Measurements from ENCODE around the gene GRPR. TPM values are rescaled to one million over a fixed set of nuclear protein-coding genes. Genes with fewer than 3 reads are reported as not detected.

Gene GRPR
- total RNA-seq (2014; rRNA removed; shearing (Covaris generic); ENCODE audit: low replicate concordance) = 0.45 TPM in 1 of 2 replicates, not detected in the other

DNA sequence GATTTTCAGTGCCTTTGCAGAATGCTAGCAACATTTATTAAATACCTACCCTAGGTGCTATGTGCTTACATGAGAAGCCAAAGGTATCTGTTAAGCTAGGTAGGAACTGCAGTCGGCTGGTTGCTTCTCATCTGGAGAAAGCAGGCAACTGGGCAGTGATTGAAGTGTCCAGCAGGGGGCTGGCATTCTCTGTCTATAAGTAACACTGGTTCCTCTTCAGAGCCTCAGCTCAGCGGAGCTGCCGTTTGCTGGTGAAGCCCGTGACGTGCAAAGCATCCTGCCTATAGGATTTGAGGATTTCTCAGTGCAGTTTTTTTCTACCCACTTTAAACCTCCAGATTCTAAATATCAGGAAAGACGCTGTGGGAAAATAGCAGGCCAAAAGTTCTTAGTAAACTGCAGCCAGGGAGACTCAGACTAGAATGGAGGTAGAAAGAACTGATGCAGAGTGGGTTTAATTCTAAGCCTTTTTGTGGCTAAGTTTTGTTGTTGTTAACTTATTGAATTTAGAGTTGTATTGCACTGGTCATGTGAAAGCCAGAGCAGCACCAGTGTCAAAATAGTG, at the start of gene GRPR:
Gene GRPR, plus strand, starts transcription at position 344 of the 565 bp plus-strand sequence. CDS start 389 bp downstream, outside the sequence.
- H3K4me1 ChIP-seq (ENCODE audit: low read length) = peaks cover 39% of the 10 kb centered on the region
- no peak within 1 kb of the TSS for H2AFZ ChIP-seq (ENCODE audit: low read length)
- DNase-seq = peak; percentile 95
- no peaks in the 10 kb centered on the region for H3K79me2 ChIP-seq (ENCODE audit: low read length)
- H3K4me2 ChIP-seq (ENCODE audit: low read depth, low read length, poor library complexity, severe bottlenecking) = no peak within 1 kb of the TSS
- no peaks in the 10 kb centered on the region for H3K36me3 ChIP-seq (ENCODE audit: insufficient read depth, low read length)
- no peak within 1 kb of the TSS for H3K9ac ChIP-seq (ENCODE audit: low read length)
- no peaks in the 10 kb centered on the region for H4K20me1 ChIP-seq (ENCODE audit: insufficient read depth, low read depth, low read length)
- H3K9me3 ChIP-seq (ENCODE audit: low read length) = no peaks in the 10 kb centered on the region
- H3K27ac ChIP-seq (ENCODE audit: low read length) = no peak within 1 kb of the TSS
- no peaks in the 10 kb centered on the region for H3K27me3 ChIP-seq (ENCODE audit: low read length)
- no peaks in the 10 kb centered on the region for H3K9me2 ChIP-seq (replicated peaks; ENCODE audit: insufficient read depth, low read length)
- no peak within 1 kb of the TSS for H3K4me3 ChIP-seq (ENCODE audit: low read length)

- Histone ChIP-seq H3K79me2 (ENCODE audit: low read length) (no peaks in the 10 kb centered on the region), H2AFZ (ENCODE audit: low read length) (no peak overlapping the region), H3K27ac (ENCODE audit: low read length) (no peak overlapping the region), H3K4me1 (ENCODE audit: low read length) (no peaks in the 10 kb centered on the region), H4K20me1 (ENCODE audit: insufficient read depth, low read depth, low read length) (no peaks in the 10 kb centered on the region), H3K27me3 (ENCODE audit: low read length) (no peaks in the 10 kb centered on the region), H3K9ac (ENCODE audit: low read length) (no peak overlapping the region), H3K4me3 (ENCODE audit: low read length) (no peak overlapping the region), H3K9me3 (ENCODE audit: low read length) (no peaks in the 10 kb centered on the region), H3K9me2 (replicated peaks; ENCODE audit: insufficient read depth, low read length) (no peaks in the 10 kb centered on the region), H3K36me3 (ENCODE audit: insufficient read depth, low read length) (no peaks in the 10 kb centered on the region), H3K4me2 (ENCODE audit: low read depth, low read length, poor library complexity, severe bottlenecking) (no peak overlapping the region)
- DNase-seq = no peak
Measured at GRCh38 chrX:16075087-16075486, 48.3 kb upstream of the GRPR start.

GRCh38 chrX:16076834-16077233, 46.5 kb upstream of the GRPR start:
- Histone ChIP-seq H3K36me3 (ENCODE audit: insufficient read depth, low read length) (no peaks in the 10 kb centered on the region), H3K4me1 (ENCODE audit: low read length) (no peaks in the 10 kb centered on the region), H3K9ac (ENCODE audit: low read length) (no peak overlapping the region), H3K4me2 (ENCODE audit: low read depth, low read length, poor library complexity, severe bottlenecking) (no peak overlapping the region), H2AFZ (ENCODE audit: low read length) (no peak overlapping the region), H3K27ac (ENCODE audit: low read length) (no peak overlapping the region), H4K20me1 (ENCODE audit: insufficient read depth, low read depth, low read length) (no peaks in the 10 kb centered on the region), H3K79me2 (ENCODE audit: low read length) (no peaks in the 10 kb centered on the region), H3K9me2 (replicated peaks; ENCODE audit: insufficient read depth, low read length) (no peaks in the 10 kb centered on the region), H3K9me3 (ENCODE audit: low read length) (no peaks in the 10 kb centered on the region), H3K27me3 (ENCODE audit: low read length) (no peaks in the 10 kb centered on the region), H3K4me3 (ENCODE audit: low read length) (no peak overlapping the region)
- no peak for DNase-seq

DNA sequence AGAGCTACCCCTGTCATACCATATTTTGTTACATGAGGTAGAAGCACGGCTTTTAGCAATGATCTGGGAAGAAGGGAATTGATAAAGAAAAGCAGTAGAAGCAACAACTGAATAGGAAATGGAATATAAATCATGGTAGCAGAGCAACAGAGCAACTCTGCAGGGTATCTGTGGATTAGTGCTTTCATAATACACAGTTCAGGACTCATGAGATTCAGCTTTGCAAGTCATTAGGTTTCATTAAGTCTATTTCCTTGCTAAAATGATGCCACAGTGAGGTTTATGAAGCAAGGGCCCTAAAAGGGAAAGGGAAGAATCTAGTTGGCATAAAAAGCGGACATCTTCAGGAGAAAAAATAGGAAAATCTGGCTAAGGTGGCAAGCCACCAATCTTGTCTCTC, 45.6 kb upstream of the GRPR start:
- Histone ChIP-seq H3K4me1 (ENCODE audit: low read length) (no peaks in the 10 kb centered on the region), H3K27me3 (ENCODE audit: low read length) (no peaks in the 10 kb centered on the region), H3K4me2 (ENCODE audit: low read depth, low read length, poor library complexity, severe bottlenecking) (no peak overlapping the region), H3K36me3 (ENCODE audit: insufficient read depth, low read length) (no peaks in the 10 kb centered on the region), H3K79me2 (ENCODE audit: low read length) (no peaks in the 10 kb centered on the region), H3K9me3 (ENCODE audit: low read length) (no peaks in the 10 kb centered on the region), H3K27ac (ENCODE audit: low read length) (no peak overlapping the region), H4K20me1 (ENCODE audit: insufficient read depth, low read depth, low read length) (no peaks in the 10 kb centered on the region), H3K9me2 (replicated peaks; ENCODE audit: insufficient read depth, low read length) (no peaks in the 10 kb centered on the region), H3K9ac (ENCODE audit: low read length) (no peak overlapping the region), H2AFZ (ENCODE audit: low read length) (no peak overlapping the region), H3K4me3 (ENCODE audit: low read length) (no peak overlapping the region)
- DNase-seq = no peak

DNA sequence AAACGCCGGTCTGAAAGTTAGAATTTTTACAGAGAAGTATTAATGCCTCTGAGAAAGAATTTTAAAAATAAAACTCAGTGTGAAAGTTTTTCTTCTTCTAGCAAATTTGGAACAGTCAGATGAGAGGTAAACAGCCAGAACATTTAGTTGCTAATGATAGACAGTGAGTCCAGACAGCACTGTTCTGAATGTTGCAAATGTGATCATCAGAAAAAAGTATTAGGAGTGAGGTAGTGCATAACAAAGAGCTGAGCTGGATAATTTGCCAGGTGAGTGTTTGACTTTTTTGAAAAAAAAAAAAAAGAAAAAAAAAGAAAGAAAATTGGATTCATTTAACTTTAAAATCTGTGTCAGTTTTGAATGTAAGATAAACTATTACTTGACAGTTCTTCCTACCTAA, 42.0 kb upstream of the GRPR start:
- Histone ChIP-seq H3K9me3 (ENCODE audit: low read length) (no peaks in the 10 kb centered on the region), H2AFZ (ENCODE audit: low read length) (no peak overlapping the region), H3K27ac (ENCODE audit: low read length) (no peak overlapping the region), H3K9ac (ENCODE audit: low read length) (no peak overlapping the region), H3K36me3 (ENCODE audit: insufficient read depth, low read length) (no peaks in the 10 kb centered on the region), H3K4me3 (ENCODE audit: low read length) (no peak overlapping the region), H3K27me3 (ENCODE audit: low read length) (no peaks in the 10 kb centered on the region), H3K4me1 (ENCODE audit: low read length) (no peaks in the 10 kb centered on the region), H3K79me2 (ENCODE audit: low read length) (no peaks in the 10 kb centered on the region), H4K20me1 (ENCODE audit: insufficient read depth, low read depth, low read length) (no peaks in the 10 kb centered on the region), H3K9me2 (replicated peaks; ENCODE audit: insufficient read depth, low read length) (no peaks in the 10 kb centered on the region), H3K4me2 (ENCODE audit: low read depth, low read length, poor library complexity, severe bottlenecking) (no peak overlapping the region)
- no peak for DNase-seq

DNA sequence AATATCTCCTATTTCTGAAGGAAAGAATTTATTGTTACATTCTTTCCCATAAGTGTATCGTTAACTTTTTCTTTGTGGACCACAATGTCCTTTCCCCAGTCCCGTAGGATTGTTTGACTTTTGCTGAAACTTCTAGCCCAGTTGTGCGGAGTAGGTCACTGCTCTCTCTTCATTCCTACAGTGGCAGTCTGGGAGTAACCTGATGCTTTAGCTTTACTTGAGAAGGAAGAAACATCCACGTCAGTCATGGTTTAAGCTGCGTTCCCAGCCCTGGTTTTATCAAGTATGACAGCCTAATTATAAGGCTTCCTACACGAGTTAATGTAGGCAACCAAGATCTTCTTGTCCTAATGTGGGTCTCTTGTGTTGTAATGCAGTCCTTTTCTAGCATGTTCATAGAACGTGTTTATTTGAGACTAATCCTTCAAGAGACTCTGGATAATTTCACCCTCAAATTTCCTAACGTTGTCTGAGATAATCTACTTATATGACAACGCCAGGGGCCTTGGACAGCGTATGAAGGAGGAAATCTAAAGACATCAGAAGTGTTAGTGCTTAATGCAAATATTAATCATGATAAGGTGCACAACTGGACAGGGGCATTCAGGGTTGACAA, 40.8 kb upstream of the GRPR start:
- Histone ChIP-seq H3K9me2 (replicated peaks; ENCODE audit: insufficient read depth, low read length) (no peaks in the 10 kb centered on the region), H3K4me3 (ENCODE audit: low read length) (no peak overlapping the region), H2AFZ (ENCODE audit: low read length) (no peak overlapping the region), H3K9ac (ENCODE audit: low read length) (no peak overlapping the region), H3K4me1 (ENCODE audit: low read length) (no peaks in the 10 kb centered on the region), H3K36me3 (ENCODE audit: insufficient read depth, low read length) (no peaks in the 10 kb centered on the region), H3K4me2 (ENCODE audit: low read depth, low read length, poor library complexity, severe bottlenecking) (no peak overlapping the region), H4K20me1 (ENCODE audit: insufficient read depth, low read depth, low read length) (no peaks in the 10 kb centered on the region), H3K79me2 (ENCODE audit: low read length) (no peaks in the 10 kb centered on the region), H3K27me3 (ENCODE audit: low read length) (no peaks in the 10 kb centered on the region), H3K9me3 (ENCODE audit: low read length) (no peaks in the 10 kb centered on the region), H3K27ac (ENCODE audit: low read length) (no peak overlapping the region)
- no peak for DNase-seq

GRCh38 chrX:16087076-16087475, 36.3 kb upstream of the GRPR start:
- no peaks in the 10 kb centered on the region for H4K20me1 ChIP-seq (ENCODE audit: insufficient read depth, low read depth, low read length)
- H3K27me3 ChIP-seq (ENCODE audit: low read length) = no peaks in the 10 kb centered on the region
- no peak overlapping the region for H3K4me3 ChIP-seq (ENCODE audit: low read length)
- H2AFZ ChIP-seq (ENCODE audit: low read length) = no peak overlapping the region
- no peak overlapping the region for H3K27ac ChIP-seq (ENCODE audit: low read length)
- no peak overlapping the region for H3K4me2 ChIP-seq (ENCODE audit: low read depth, low read length, poor library complexity, severe bottlenecking)
- no peaks in the 10 kb centered on the region for H3K4me1 ChIP-seq (ENCODE audit: low read length)
- H3K9me2 ChIP-seq (replicated peaks; ENCODE audit: insufficient read depth, low read length) = no peaks in the 10 kb centered on the region
- no peak for DNase-seq
- H3K9ac ChIP-seq (ENCODE audit: low read length) = no peak overlapping the region
- H3K9me3 ChIP-seq (ENCODE audit: low read length) = no peaks in the 10 kb centered on the region
- no peaks in the 10 kb centered on the region for H3K36me3 ChIP-seq (ENCODE audit: insufficient read depth, low read length)
- H3K79me2 ChIP-seq (ENCODE audit: low read length) = no peaks in the 10 kb centered on the region

GRCh38 chrX:16089086-16089485, 34.3 kb upstream of the GRPR start:
- no peak overlapping the region for H2AFZ ChIP-seq (ENCODE audit: low read length)
- no peak overlapping the region for H3K27ac ChIP-seq (ENCODE audit: low read length)

More at GRCh38 chrX:16089086-16089485, 34.3 kb upstream of the GRPR start:
- H3K4me1 ChIP-seq (ENCODE audit: low read length) = no peaks in the 10 kb centered on the region
- no peaks in the 10 kb centered on the region for H3K9me2 ChIP-seq (replicated peaks; ENCODE audit: insufficient read depth, low read length)
- no peak overlapping the region for H3K9ac ChIP-seq (ENCODE audit: low read length)
- no peaks in the 10 kb centered on the region for H3K36me3 ChIP-seq (ENCODE audit: insufficient read depth, low read length)
- no peak overlapping the region for H3K4me3 ChIP-seq (ENCODE audit: low read length)
- H3K9me3 ChIP-seq (ENCODE audit: low read length) = no peaks in the 10 kb centered on the region
- H3K4me2 ChIP-seq (ENCODE audit: low read depth, low read length, poor library complexity, severe bottlenecking) = no peak overlapping the region
- no peak for DNase-seq
- H3K79me2 ChIP-seq (ENCODE audit: low read length) = no peaks in the 10 kb centered on the region
- no peaks in the 10 kb centered on the region for H3K27me3 ChIP-seq (ENCODE audit: low read length)
- no peaks in the 10 kb centered on the region for H4K20me1 ChIP-seq (ENCODE audit: insufficient read depth, low read depth, low read length)
